HG03460 (cell line): ENCODE data around the gene LRRN3.

ENCODE experiments used
- ATAC-seq: cut with Tn5 transposase; IDR thresholded peaks from one replicate; pipeline ENCODE4 v1.9.1; 2021; ENCODE audit not compliant: unreplicated experiment

Gene LRRN3

GRCh38 chr7:111103678-111104274 is 12.8 kb downstream of the LRRN3 start:
- ATAC-seq: peak; percentile 48

GRCh38 chr7:111104710-111105109 is 13.8 kb downstream of the LRRN3 start:
- peak; percentile 58 for ATAC-seq

GRCh38 chr7:111105269-111105668 is 14.3 kb downstream of the LRRN3 start:
- no peak for ATAC-seq

- ATAC-seq: no peak
Observed at GRCh38 chr7:111107579-111107978, 16.7 kb downstream of the LRRN3 start.

GRCh38 chr7:111108000-111108399 is 17.1 kb downstream of the LRRN3 start:
- ATAC-seq: no peak

GRCh38 chr7:111108496-111108895 is 17.6 kb downstream of the LRRN3 start:
- ATAC-seq: no peak

GRCh38 chr7:111112439-111112838 is 21.5 kb downstream of the LRRN3 start:
- no peak for ATAC-seq

GRCh38 chr7:111113263-111114017 is 22.5 kb downstream of the LRRN3 start:
- no peak for ATAC-seq

- ATAC-seq: no peak
Observed at GRCh38 chr7:111115966-111116365, 25.0 kb downstream of the LRRN3 start.

- no peak for ATAC-seq
Observed at GRCh38 chr7:111126987-111127386, 36.1 kb downstream of the LRRN3 start.

GRCh38 chr7:111129435-111129834 is 38.5 kb downstream of the LRRN3 start:
- no peak for ATAC-seq

GRCh38 chr7:111132833-111133232 is 41.9 kb downstream of the LRRN3 start:
- no peak for ATAC-seq

- ATAC-seq: peak; percentile 77
Observed at GRCh38 chr7:111137296-111138192, 46.6 kb downstream of the LRRN3 start.

- ATAC-seq: peak; percentile 97
Observed at GRCh38 chr7:111138193-111138569, 47.3 kb downstream of the LRRN3 start.

GRCh38 chr7:111138586-111138985 is 47.7 kb downstream of the LRRN3 start:
- ATAC-seq: no peak

- no peak for ATAC-seq
Observed at GRCh38 chr7:111140091-111140865, 49.4 kb downstream of the LRRN3 start.

- ATAC-seq: no peak
Observed at GRCh38 chr7:111145472-111145871, 54.5 kb downstream of the LRRN3 start.

- ATAC-seq: no peak
Observed at GRCh38 chr7:111146136-111146535, 55.2 kb downstream of the LRRN3 start.

- no peak for ATAC-seq
Observed at GRCh38 chr7:111147708-111148533, 57.0 kb downstream of the LRRN3 start.

- ATAC-seq: no peak
Observed at GRCh38 chr7:111150709-111151108, 59.8 kb downstream of the LRRN3 start.
